ACC112 (cell line): Measurements from ENCODE around the gene KBTBD8.

Experiments
- H2AFZ ChIP-seq: fragments of 200-600 bp; sonication (generic); one replicate; pipeline ENCODE4 v1.6.0; 2017; ENCODE audit warnings: antibody characterized with exemption, low read length; ENCODE audit not compliant: unreplicated experiment
- H3K27ac ChIP-seq: fragments of 200-600 bp; sonication (generic); 2 replicates; pipeline ENCODE4 v1.5.1; 2014; ENCODE audit warnings: low read depth, mild to moderate bottlenecking, antibody characterized with exemption, low read length, moderate library complexity
- H3K27me3 ChIP-seq: fragments of 200-600 bp; sonication (generic); 2 replicates; pipeline ENCODE4 v1.6.1; 2014; ENCODE audit warnings: mild to moderate bottlenecking, antibody characterized with exemption, low read length, moderate library complexity, mixed read lengths; ENCODE audit not compliant: insufficient read depth
- H3K36me3 ChIP-seq: fragments of 200-600 bp; sonication (generic); 2 replicates; pipeline ENCODE4 v1.6.1; 2016; ENCODE audit warnings: mild to moderate bottlenecking, antibody characterized with exemption, low read length, moderate library complexity, mixed read lengths; ENCODE audit not compliant: insufficient read depth
- H3K4me1 ChIP-seq: fragments of 200-600 bp; sonication (generic); one replicate; pipeline ENCODE4 v1.6.1; 2016; ENCODE audit warnings: low read length, mixed read lengths; ENCODE audit not compliant: insufficient read depth, unreplicated experiment, control insufficient read depth
- H3K4me3 ChIP-seq: fragments of 200-600 bp; sonication (generic); 2 replicates; pipeline ENCODE4 v1.5.1; 2014; ENCODE audit warnings: mild to moderate bottlenecking, low read depth, low read length
- H3K79me2 ChIP-seq: fragments of 200-600 bp; sonication (generic); one replicate; pipeline ENCODE4 v1.6.0; 2016; ENCODE audit warnings: low read length; ENCODE audit not compliant: control insufficient read depth, unreplicated experiment, insufficient read depth

Gene KBTBD8

DNA sequence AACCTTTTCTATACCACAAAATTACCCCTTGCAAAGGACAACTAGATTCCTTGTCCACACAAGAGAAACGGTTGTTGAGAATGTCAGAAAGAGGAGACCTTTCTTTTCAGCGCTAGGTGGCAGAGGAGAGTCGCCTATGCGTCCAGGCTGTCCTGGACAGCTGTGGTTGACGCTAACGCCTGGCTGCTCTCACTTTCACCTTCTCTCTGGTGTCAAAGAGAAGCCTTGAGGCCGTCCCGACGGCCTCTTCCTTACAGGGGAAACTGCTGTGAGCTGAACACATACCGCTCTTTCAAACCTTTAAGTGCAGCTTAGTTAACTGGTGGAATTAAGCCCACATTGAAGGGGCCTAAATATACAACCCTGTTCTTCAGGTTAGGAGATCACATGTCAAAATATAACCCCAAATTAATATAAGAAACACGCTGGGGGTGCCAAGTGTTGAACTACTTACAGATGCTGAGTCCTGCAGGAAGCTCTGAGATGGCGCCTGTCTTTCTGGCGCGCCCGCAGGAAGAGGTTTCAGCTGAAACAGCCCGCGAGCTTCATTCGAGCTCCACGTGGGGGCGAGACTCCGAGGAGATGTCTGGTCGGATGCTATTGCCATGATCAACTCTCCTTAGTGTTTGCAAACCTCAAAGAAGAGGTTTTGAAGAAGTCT lies 26.1 kb upstream of the KBTBD8 start:
- Histone ChIP-seq H3K27ac (peak overlapping the region; percentile 16; the same call in 1 of the 2 replicates), H3K79me2 (no peaks in the 10 kb centered on the region), H3K27me3 (peaks cover 19% of the 10 kb centered on the region), H3K4me3 (peak overlapping the region; percentile 76), H3K4me1 (peaks cover 3% of the 10 kb centered on the region), H3K36me3 (no peaks in the 10 kb centered on the region), H2AFZ (peak overlapping the region; percentile 97)

DNA sequence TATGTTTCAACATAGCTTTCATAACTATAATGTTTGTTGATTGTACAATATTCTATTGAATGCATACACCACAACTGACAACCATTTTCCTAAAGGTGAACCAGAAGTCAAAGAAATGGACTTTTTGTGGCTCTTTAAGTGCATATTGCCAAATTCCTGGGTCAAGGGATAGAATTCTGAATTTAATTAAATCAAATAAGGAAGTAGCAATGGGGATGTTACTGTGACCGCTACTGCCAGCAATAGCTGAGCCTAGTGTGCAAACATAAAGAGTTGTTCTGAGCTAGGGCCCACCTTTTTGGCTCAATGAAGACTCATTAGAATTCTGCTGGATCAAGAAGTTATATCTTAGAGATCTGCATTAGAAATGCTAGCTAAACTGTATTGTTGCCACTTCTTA lies 17.3 kb upstream of the KBTBD8 start:
- H3K27me3 ChIP-seq: no peaks in the 10 kb centered on the region
- H3K79me2 ChIP-seq: no peaks in the 10 kb centered on the region
- no peak overlapping the region for H3K4me3 ChIP-seq
- no peak overlapping the region for H3K27ac ChIP-seq
- H3K36me3 ChIP-seq: no peaks in the 10 kb centered on the region
- no peak overlapping the region for H2AFZ ChIP-seq
- H3K4me1 ChIP-seq: no peaks in the 10 kb centered on the region

DNA sequence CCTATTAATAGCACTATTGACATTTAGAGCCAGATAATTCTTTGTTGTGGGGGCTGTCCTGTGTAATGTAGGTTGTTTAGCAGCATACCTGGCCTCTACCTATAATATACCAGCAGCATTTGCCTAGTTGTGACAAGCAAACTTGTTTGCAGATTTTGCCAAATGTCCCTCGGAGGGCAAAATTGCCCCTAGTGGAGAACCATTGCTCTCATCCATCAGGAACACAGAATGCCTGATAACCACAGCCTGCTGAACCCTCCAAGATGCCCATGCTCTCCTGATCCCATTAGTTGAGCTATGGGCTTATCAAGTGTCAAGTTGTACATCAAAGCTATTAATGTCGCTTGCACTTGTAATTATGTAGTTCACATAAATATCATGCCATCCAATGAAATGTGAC lies 15.0 kb upstream of the KBTBD8 start:
- no peak overlapping the region for H2AFZ ChIP-seq
- no peaks in the 10 kb centered on the region for H3K36me3 ChIP-seq
- no peaks in the 10 kb centered on the region for H3K4me1 ChIP-seq
- H3K27me3 ChIP-seq: no peaks in the 10 kb centered on the region
- no peaks in the 10 kb centered on the region for H3K79me2 ChIP-seq
- no peak overlapping the region for H3K27ac ChIP-seq
- no peak overlapping the region for H3K4me3 ChIP-seq

DNA sequence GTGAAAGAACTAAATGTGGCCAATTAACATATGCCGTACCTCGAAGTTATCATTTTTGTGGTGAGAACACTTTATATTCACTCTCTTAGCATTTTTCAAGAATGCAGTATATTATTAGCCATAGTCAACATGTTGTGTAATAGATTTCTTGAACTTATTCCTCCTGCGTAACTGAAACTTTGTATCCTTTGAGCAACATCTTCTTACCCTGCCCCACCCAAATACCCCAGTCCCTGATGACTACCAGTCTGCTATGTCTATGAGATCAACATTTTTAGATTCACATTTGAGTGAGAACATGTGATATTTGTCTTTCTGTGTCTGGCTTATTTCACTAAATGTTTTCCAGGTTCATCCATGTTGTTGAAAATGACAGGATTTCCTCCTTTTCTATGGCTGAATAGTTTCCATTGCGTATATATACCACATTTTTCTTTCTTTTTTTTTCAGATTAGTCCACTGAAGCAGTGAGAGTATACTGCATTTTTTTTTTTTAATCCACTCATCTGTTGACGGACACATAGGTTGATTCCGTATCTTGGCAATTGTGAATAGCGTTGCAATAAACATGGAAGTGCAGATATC lies 12.7 kb upstream of the KBTBD8 start:
- H3K27ac ChIP-seq: no peak overlapping the region
- no peak overlapping the region for H2AFZ ChIP-seq
- no peaks in the 10 kb centered on the region for H3K27me3 ChIP-seq
- H3K4me3 ChIP-seq: no peak overlapping the region
- no peaks in the 10 kb centered on the region for H3K4me1 ChIP-seq
- no peaks in the 10 kb centered on the region for H3K79me2 ChIP-seq
- H3K36me3 ChIP-seq: no peaks in the 10 kb centered on the region

DNA sequence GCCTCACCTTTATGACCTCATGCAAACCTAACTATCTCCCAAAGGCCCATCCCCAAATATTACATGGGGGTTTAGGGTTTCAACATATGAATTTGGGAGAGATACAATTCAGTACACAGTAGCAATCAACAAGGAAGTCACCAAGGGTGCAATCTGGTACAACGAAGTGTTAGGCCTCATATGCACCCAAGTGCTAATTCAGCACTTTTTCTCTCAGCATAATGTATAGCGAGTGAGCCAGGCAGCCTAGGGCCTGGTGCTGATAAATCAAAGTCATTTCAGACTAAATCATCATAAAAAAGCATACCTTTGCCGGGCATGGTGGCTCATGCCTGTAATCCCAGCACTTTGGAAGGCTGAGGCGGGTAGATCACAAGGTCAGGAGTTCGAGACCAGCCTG lies 11.7 kb upstream of the KBTBD8 start:
- Histone ChIP-seq H2AFZ (no peak overlapping the region), H3K4me3 (no peak overlapping the region), H3K4me1 (no peaks in the 10 kb centered on the region), H3K36me3 (no peaks in the 10 kb centered on the region), H3K27ac (no peak overlapping the region), H3K27me3 (no peaks in the 10 kb centered on the region), H3K79me2 (no peaks in the 10 kb centered on the region)

DNA sequence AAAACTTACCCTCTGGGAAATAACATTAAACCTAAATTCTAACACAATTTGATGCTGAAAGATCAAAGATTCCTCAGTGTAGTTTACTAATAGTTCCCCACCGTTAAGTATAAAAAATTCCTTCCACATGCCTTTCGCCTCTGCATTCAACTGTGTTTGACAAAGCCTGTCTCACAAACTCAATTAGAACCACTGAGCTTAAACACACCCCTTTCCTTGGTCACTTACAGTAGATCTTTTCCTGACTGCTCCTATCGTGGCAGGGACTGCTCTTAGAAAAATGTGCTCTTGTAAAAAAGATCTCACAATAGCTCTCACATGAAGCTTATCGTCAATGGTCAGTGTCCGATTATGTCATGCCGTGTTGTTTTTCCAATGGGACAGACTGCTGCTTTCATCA lies 8.9 kb upstream of the KBTBD8 start:
- no peak overlapping the region for H3K27ac ChIP-seq
- H3K79me2 ChIP-seq: no peaks in the 10 kb centered on the region
- H3K27me3 ChIP-seq: no peaks in the 10 kb centered on the region
- H3K36me3 ChIP-seq: no peaks in the 10 kb centered on the region
- H2AFZ ChIP-seq: peak overlapping the region; percentile 12
- peaks cover 5% of the 10 kb centered on the region for H3K4me1 ChIP-seq
- no peak overlapping the region for H3K4me3 ChIP-seq

DNA sequence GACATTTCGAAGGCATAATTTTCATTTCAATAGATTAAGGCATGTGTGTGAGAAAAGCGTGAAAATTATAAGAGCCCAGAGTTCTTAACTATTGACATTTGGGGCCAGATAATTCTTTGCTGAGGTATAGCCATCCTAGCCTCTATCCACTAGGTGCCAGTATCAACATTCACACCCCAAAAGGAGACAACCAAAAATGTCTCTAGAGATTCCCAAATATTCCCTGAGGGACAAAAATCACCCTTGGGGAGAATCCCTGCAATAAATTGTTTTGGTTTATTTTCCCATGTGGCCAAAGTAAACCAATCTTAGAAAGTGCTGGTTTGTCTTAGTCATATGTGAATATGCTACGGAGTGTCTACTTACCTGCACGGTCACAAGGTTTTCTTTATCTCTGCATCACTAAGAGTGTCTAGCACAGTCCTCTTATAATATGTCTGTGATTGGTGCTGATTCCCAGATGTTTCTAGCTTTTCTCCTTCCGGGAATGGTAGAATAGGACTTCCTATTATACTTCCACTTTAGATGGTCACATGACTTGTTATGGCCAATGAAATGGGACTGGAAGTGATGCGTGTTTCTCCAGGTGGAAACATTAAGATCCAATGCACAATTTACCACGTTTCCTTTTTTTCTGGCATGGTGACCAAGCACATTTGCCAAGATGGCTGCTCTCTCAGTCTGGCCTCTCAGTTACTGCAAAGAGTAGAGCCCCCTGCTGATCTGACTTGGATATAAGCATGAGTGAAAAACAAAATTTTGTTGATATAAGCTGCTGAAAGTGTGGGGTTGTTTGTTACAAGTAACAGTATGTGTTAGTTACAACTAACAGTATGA lies 8.0 kb upstream of the KBTBD8 start:
- Histone ChIP-seq H2AFZ (peak overlapping the region; percentile 67), H3K27me3 (no peaks in the 10 kb centered on the region), H3K4me3 (no peak overlapping the region), H3K27ac (no peak overlapping the region), H3K79me2 (no peaks in the 10 kb centered on the region), H3K4me1 (peaks cover 5% of the 10 kb centered on the region), H3K36me3 (no peaks in the 10 kb centered on the region)

GRCh38 chr3:66991459-66991858 lies 6.6 kb upstream of the KBTBD8 start:
- Histone ChIP-seq H3K36me3 (no peaks in the 10 kb centered on the region), H3K27me3 (no peaks in the 10 kb centered on the region), H3K27ac (no peak overlapping the region), H3K4me1 (peaks cover 6% of the 10 kb centered on the region), H2AFZ (no peak overlapping the region), H3K79me2 (no peaks in the 10 kb centered on the region), H3K4me3 (no peak overlapping the region)

GRCh38 chr3:66993082-66993481 lies 5.0 kb upstream of the KBTBD8 start:
- Histone ChIP-seq H3K79me2 (no peaks in the 10 kb centered on the region), H3K27ac (no peak overlapping the region), H3K27me3 (no peaks in the 10 kb centered on the region), H3K4me3 (no peak overlapping the region), H3K36me3 (no peaks in the 10 kb centered on the region), H2AFZ (no peak overlapping the region), H3K4me1 (peaks cover 15% of the 10 kb centered on the region)

- no peaks in the 10 kb centered on the region for H3K36me3 ChIP-seq
- no peak overlapping the region for H3K27ac ChIP-seq
- no peak overlapping the region for H3K4me3 ChIP-seq
- no peaks in the 10 kb centered on the region for H3K27me3 ChIP-seq
- peaks cover 19% of the 10 kb centered on the region for H3K4me1 ChIP-seq
- no peak overlapping the region for H2AFZ ChIP-seq
- peaks cover 8% of the 10 kb centered on the region for H3K79me2 ChIP-seq
Observed at GRCh38 chr3:66994588-66994987, 3.5 kb upstream of the KBTBD8 start.
